ENCODE data around the gene TBC1D22A.

TBC1D22A gene

GRCh38 chr22:47013861-47014635 lies 251.6 kb downstream of the TBC1D22A start:
- DNase-seq (ENCODE audit: low read depth): no peak

GRCh38 chr22:47014636-47015345 lies 252.3 kb downstream of the TBC1D22A start:
- DNase-seq (ENCODE audit: low read depth): no peak

- DNase-seq (ENCODE audit: low read depth): no peak
Measured at GRCh38 chr22:47015589-47016178, 253.2 kb downstream of the TBC1D22A start.

- no peak for DNase-seq (ENCODE audit: low read depth)
Measured at GRCh38 chr22:47016631-47017030, 254.2 kb downstream of the TBC1D22A start.

GRCh38 chr22:47017245-47017644 lies 254.8 kb downstream of the TBC1D22A start:
- no peak for DNase-seq (ENCODE audit: low read depth)

DNA sequence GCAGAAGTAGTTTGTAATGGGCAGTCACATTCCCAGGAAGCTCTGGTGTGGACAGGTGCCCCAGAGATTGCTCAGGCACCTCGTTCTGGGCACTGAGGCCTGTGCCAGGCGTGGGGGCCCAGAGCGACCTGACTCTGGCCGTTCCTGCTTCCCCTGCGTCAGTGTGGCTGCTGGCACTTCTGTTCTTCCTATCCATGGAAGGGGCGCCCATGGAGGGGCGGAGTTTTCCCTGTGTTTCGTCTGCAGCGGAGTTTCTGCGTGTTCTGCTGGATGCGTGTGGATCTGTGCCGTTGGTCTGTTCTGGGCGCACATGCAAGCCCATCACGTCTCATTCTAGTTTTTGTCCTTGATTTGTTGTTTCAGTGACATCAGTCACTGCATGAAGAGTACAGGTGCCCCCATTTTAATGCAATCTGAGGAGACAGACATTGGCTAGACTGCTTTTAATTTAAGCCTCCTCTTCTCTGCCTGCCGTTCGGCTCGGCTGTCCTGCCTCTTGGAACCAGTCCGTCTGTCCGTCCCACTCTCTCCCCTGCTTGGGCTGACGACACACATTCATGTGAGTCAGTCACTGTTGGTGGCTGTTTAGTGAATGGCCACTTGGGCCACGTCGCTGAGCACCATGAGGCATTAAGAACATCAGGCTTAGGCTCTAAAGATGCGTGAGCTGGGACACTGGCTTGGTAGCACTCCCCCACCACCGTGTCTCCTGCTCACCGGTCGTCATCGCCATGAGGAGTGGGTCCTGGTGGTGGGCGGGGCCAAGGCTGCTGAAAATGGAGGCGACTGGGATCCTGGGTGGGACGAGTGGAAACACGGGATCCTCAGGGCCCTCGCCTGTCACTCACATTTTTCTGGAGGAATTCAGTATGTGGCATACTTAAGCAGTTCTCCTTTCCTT lies 255.8 kb downstream of the TBC1D22A start:
- DNase-seq (ENCODE audit: low read depth): no peak

GRCh38 chr22:47019012-47019790 lies 256.8 kb downstream of the TBC1D22A start:
- DNase-seq (ENCODE audit: low read depth): no peak

- DNase-seq (ENCODE audit: low read depth): no peak
Measured at GRCh38 chr22:47020166-47020565, 257.7 kb downstream of the TBC1D22A start.

- no peak for DNase-seq (ENCODE audit: low read depth)
Measured at GRCh38 chr22:47021371-47022074, 259.1 kb downstream of the TBC1D22A start.

DNA sequence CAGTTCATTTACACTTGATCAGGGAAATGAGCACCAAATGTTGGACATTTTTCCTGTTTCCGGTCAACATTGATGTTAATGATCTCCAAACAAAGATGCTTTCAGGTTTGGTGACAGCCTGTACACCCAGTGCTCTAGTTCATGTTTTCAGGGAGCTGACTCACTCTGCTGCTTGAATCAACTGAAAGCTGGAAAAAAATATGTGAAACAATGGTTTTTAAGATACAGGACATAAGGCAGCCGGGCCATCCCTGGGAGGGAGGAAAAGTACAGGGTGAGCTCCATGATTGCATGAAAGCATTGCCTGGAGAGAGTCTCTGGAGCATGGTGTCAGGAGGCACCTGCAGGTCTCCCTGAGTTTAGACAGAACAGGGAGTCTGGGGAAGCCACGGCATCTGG lies 259.6 kb downstream of the TBC1D22A start:
- no peak for DNase-seq (ENCODE audit: low read depth)

DNA sequence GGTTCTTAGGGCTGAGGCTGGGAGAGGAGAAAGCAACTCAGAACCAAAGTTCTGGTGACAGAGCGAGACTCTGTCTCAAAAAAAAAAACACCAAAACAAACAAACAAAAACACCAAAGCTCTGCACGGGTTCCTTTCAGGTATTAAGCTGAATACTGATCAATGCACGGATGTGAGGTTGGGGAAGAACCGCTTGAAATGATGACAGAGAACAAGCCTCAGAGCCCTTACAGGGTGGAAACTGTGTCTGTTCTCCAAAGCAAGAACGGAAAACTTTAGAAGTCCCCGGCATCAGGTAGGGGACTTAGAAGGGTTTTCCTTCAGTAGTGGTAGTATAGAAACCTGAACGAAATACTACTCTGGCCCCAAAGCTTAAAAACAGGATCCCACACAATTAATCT lies 260.0 kb downstream of the TBC1D22A start:
- DNase-seq (ENCODE audit: low read depth): no peak

- no peak for DNase-seq (ENCODE audit: low read depth)
Measured at GRCh38 chr22:47023871-47024270, 261.4 kb downstream of the TBC1D22A start.

DNA sequence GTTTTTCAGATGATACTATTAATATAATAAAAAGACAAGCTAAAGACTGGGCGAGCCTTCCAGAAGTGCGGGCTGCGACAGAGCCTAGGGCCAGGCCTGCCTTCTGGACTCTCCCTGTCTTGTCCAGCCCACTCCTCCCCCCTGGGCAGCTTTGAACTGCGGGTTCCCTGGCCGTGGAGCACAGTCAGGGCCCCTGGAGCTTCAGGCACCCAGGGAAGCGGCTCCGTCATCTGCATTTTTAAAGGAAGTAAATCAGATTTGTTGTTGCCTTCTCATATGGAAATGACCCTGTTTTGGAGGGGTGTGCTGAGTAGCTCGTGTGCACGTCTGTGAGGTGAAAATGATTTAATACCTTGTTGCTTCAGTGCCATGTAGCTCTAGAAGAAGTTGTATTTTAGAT lies 265.3 kb downstream of the TBC1D22A start:
- DNase-seq (ENCODE audit: low read depth): no peak

DNA sequence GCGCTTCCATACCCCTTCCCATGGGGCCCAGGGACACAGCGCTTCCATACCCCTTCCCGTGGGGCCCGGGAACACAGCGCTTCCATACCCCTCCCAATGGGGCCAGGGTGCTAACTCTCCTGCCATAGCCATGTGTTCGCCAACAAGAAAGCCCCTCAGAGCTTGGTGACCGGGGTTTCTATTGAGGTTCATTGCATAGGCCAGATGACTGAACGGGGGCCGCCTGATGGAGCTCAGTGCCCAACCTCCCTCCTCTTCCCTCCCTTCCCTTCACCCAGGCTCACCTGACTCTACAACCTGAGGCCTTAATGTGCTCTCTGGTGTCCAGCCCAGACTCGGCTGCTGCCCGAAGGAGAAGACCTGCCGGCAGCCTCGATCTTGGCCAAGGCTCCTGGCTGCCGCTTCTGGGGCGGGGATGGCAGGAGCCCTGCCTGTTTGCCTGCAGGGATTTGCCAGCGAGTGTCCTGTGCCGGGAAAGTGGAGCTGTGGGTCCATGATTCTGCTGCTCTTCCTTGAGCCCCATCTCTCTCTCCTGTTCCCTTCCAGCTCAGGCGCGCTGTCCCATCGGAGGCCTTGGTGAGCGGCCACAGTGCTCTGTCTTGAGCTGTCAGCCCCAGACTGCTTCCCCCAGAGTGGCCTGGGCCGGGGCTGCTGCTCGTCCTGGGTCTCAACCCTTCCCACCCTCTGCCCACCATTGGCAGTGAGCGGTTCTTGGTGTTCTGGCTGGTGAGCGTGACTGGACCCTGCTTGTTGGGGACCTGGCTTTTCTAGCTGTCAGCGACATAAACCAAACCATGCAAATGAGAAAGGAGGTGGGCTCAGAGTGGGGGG lies 267.0 kb downstream of the TBC1D22A start:
- no peak for DNase-seq (ENCODE audit: low read depth)

DNA sequence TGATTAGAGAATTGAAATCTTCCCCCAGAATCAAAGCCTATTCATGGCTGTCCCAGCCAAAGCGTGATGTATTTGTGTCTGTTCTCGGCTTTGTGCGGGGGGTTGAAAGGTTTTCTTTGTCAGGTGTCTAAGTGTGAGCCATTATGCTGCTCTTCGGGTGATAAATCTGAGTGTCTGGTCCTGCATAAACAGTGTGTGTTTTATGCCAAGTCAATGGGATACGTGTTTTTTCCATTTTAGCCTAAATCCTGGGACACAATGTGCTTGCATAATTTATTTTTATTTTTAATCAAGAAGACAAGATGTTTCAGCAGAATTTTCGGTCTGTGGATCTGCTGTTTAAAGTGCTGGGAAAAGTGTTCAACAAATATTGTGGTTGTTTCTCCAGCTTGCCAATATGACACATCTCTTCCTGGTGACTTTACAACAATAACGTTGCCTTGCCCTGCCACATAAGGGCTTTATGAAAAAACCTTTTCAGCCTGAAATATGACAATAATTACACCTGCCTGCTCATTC lies 267.8 kb downstream of the TBC1D22A start:
- DNase-seq (ENCODE audit: low read depth): no peak

DNA sequence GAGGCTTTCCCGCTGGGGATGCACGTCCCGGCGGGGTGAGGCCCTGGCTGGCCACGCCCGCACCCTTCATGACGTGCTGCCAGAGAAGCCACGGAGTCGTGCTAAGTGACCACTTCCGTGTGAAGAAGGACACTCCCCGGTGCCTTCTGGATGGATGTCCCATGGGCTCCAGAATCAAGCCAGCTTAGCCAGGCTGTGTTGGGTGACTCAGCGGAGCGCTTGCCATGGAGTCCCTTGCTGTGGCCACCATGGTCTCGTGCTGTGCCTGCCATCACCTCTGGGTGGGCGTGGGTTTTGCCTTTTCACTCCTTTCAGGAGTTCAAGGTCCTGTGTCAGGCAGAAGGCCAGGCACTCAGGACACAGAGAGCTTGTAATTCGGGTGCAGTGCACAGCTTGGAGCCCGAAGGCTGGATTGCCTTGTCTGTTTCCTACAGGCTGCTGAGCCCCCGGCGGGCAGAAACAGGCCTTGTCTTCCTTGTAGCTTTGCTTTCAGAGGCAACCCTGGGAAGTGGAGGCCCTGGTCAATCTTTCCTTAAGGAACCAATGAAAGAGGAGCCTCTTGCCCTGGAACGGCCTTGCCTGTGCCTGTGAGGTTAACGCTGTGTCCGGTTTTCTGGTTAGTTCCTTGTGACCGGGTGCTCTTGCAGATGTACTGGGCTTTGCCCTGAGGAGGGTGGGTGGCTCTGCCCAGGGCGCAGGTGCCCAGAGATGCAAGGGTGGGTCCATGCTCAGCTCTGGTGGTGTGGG lies 268.6 kb downstream of the TBC1D22A start:
- DNase-seq (ENCODE audit: low read depth): no peak

- no peak for DNase-seq (ENCODE audit: low read depth)
Measured at GRCh38 chr22:47031628-47031915, 269.1 kb downstream of the TBC1D22A start.

DNA sequence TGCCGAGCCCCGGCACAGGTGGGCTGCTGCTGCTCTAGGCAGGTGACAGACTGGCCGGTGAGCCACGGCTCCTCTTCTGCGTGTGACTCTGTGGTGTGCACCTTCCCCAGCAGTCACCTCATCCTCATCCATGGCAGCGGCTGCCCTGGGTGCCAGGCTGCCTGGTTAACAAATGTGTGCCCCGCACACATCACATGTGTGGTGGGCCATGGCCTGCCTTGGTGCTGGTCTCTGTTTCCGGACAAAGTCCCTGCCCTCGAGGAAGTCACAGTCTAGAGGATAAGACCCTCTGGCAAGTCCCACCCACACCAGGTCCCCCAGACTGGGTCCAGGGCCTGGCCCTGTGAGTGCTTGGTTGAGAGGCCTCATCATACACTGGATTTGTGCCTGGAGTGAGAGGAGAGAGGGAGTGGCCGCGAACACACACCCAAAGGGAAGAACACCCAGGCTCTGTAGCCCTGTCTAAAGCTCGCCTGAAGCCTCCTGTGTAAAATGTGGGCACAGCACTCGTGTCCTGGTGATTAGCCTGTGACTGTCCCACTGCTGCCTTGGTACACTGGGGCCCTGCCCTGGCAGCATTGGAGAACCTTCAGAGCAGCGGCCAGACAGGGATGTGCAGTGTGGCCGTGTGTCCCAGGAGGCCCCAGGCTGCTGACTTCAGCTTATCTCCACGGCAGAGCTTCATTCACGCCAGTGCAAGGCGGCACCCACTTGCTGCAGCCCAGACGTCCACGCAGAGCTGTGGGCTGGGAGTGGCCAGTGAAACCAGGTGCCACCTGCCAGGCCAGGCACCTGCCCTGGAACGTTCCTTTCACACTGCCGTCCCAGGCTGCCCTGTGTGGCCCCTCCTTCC lies 269.9 kb downstream of the TBC1D22A start:
- no peak for DNase-seq (ENCODE audit: low read depth)

Data from T-helper 22 cell (primary cell).